Progenitor cell of endocrine pancreas (in vitro differentiated cells): ENCODE results near the gene TMC1. TPM values are rescaled to one million over a fixed set of nuclear protein-coding genes. Genes with fewer than 3 reads are reported as not detected.

Experiments used
- DNase-seq: peaks from one replicate; pipeline ENCODE4 v3.0.0; 2021; ENCODE audit warnings: low spot score; ENCODE audit not compliant: unreplicated experiment
- H3K27ac Mint-ChIP-seq: 2 replicates; pipeline ENCODE4 v1.8.0; 2021; ENCODE audit warnings: mild to moderate bottlenecking, moderate library complexity, mixed read lengths
- H3K27me3 Mint-ChIP-seq: 2 replicates; pipeline ENCODE4 v1.8.0; 2021; ENCODE audit warnings: mixed read lengths
- H3K36me3 Mint-ChIP-seq: 2 replicates; pipeline ENCODE4 v1.8.0; 2022; ENCODE audit warnings: mixed read lengths; ENCODE audit not compliant: insufficient read depth
- H3K4me1 Mint-ChIP-seq: 2 replicates; pipeline ENCODE4 v1.8.0; 2021; ENCODE audit warnings: low read depth, mixed read lengths
- H3K4me3 Mint-ChIP-seq: 2 replicates; pipeline ENCODE4 v1.8.0; 2021; ENCODE audit warnings: low read depth, mild to moderate bottlenecking, moderate library complexity, mixed read lengths
- H3K9me3 Mint-ChIP-seq: 2 replicates; pipeline ENCODE4 v1.8.0; 2021; ENCODE audit warnings: low read depth, mixed read lengths
- total RNA-seq: library from RNA; stranded (reverse); gene quantifications from 2 replicates; pipeline ENCODE4 v1.2.1, GENCODE V29; 2021
- TF ChIP-seq, protein P1 (sequence below): fragments of 200-600 bp; sonication (generic); IDR thresholded peaks from one replicate; pipeline ENCODE4 v1.5.0; 2021; ENCODE audit warnings: antibody characterized with exemption, mild to moderate bottlenecking; ENCODE audit not compliant: unreplicated experiment

Gene TMC1
- total RNA-seq, 1 donor from 2014 or later: not detected

DNA sequence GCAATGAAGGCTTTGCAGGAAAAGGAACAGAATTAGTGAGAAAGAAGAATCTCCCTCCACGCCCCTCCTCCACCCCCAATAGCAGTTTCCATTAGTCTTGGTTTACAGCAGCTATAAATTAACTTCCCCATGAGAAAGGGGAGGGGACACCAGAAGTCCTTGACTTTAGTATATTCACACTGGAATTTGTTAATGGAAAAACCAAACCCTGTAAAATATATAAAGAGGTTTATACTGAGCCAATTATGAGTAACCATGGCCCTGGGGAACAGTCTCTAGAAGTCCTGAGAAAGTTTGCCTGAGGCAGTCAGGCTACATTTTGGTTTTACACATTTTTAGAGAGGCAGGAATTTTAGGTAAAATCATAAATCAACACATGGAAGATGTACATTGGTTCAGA, 342.9 kb downstream of the TMC1 start:
- TF ChIP-seq, protein P1, sequence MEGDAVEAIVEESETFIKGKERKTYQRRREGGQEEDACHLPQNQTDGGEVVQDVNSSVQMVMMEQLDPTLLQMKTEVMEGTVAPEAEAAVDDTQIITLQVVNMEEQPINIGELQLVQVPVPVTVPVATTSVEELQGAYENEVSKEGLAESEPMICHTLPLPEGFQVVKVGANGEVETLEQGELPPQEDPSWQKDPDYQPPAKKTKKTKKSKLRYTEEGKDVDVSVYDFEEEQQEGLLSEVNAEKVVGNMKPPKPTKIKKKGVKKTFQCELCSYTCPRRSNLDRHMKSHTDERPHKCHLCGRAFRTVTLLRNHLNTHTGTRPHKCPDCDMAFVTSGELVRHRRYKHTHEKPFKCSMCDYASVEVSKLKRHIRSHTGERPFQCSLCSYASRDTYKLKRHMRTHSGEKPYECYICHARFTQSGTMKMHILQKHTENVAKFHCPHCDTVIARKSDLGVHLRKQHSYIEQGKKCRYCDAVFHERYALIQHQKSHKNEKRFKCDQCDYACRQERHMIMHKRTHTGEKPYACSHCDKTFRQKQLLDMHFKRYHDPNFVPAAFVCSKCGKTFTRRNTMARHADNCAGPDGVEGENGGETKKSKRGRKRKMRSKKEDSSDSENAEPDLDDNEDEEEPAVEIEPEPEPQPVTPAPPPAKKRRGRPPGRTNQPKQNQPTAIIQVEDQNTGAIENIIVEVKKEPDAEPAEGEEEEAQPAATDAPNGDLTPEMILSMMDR: no peak
- Mint-ChIP-seq H3K36me3 (peaks cover 1% of the 10 kb centered on the region), H3K4me3 (no peak overlapping the region), H3K27ac (no peak overlapping the region), H3K27me3 (peaks cover 13% of the 10 kb centered on the region), H3K9me3 (peaks cover 12% of the 10 kb centered on the region), H3K4me1 (peaks cover 2% of the 10 kb centered on the region)
- DNase-seq: no peak

DNA sequence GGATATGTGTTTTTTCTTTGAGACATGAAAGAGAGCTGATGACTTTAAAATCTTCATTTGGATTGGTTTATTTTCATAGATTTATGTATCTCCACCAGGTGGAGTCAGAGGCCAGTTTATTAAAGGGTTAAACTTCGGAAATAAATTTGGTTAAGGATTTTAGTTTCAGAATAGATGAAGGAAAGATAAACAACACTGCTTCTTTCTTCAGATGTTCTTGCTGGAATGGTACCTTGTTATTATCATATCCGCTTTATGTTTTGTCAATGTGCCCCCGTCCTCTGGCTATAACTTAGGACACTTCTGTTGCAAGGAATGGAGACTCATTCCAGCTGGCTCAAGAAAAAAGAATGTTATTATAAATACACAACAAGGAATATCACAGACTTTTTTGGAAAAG, 350.3 kb downstream of the TMC1 start:
- peaks cover 10% of the 10 kb centered on the region for H3K9me3 Mint-ChIP-seq
- H3K36me3 Mint-ChIP-seq: peaks cover 1% of the 10 kb centered on the region
- no peak overlapping the region for H3K4me3 Mint-ChIP-seq
- peaks cover 3% of the 10 kb centered on the region for H3K4me1 Mint-ChIP-seq
- H3K27me3 Mint-ChIP-seq: no peaks in the 10 kb centered on the region
- no peak overlapping the region for H3K27ac Mint-ChIP-seq
- TF ChIP-seq, protein P1: peak; percentile 67
- no peak for DNase-seq

DNA sequence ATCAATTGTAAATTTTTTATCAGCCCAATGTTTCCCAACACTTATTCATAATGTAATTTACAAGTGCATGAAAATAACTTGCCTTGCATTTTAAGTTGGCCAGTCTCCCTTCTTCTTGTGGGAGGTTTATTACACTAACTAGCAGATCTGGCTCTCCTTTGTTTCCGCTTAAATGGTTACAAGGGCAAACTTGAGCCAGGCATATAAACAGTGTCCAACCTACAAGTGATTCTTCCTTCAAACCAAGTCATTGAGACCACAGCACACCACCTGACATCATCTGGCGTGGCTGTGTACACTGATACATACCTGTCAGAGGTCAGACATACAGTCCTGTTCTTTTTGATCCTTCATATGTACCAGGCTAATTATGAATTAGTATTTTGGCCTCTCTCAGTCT, 351.3 kb downstream of the TMC1 start:
- H3K27me3 Mint-ChIP-seq: no peaks in the 10 kb centered on the region
- no peak overlapping the region for H3K27ac Mint-ChIP-seq
- peaks cover 3% of the 10 kb centered on the region for H3K36me3 Mint-ChIP-seq
- H3K9me3 Mint-ChIP-seq: peaks cover 5% of the 10 kb centered on the region
- TF ChIP-seq, protein P1: no peak
- peaks cover 3% of the 10 kb centered on the region for H3K4me1 Mint-ChIP-seq
- no peak overlapping the region for H3K4me3 Mint-ChIP-seq
- no peak for DNase-seq

DNA sequence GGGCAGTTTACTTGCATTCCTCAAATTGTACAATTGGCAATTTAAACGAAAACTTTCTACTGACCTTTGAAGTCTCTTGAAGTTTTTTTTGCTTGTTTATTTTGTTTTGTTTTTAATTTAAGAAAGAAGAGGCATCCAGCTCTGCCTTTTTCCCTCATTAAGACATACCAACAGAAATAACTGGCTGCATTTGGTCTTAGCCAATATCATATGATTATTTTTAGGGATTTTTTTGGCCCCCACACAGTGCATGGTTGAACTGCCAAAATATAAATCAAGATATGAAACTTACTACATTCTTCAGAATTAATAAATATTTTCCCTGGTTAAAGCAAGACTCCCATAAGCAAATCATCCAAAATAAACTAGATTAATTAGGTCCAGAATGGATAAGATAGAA, 352.0 kb downstream of the TMC1 start:
- TF ChIP-seq, protein P1: no peak
- Mint-ChIP-seq H3K36me3 (peaks cover 3% of the 10 kb centered on the region), H3K4me1 (peaks cover 3% of the 10 kb centered on the region), H3K27ac (no peak overlapping the region), H3K4me3 (no peak overlapping the region), H3K9me3 (peaks cover 6% of the 10 kb centered on the region), H3K27me3 (no peaks in the 10 kb centered on the region)
- DNase-seq: no peak

DNA sequence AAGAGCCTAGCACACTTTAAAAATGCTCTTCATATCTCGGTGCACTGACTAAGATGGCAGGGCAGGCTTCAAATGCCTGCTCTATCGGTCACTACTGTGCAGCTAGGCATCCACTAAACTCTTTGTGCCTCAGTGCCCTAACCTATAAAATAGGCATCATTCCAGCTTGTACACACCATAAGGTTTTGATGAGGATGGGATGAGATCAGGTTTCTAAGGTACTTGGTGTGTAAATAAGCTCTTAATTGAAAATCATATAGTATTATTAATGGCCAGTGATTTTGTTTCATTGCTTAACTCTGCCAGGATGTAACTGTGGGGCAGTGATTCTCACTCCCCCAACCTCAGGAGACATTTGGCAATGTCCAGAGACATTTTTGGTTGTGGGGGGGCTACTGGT, 352.9 kb downstream of the TMC1 start:
- TF ChIP-seq, protein P1: no peak
- Mint-ChIP-seq H3K4me3 (no peak overlapping the region), H3K27ac (no peak overlapping the region)

More for the DNA sequence above, 352.9 kb downstream of the TMC1 start:
- H3K4me1 Mint-ChIP-seq: peaks cover 3% of the 10 kb centered on the region
- no peaks in the 10 kb centered on the region for H3K27me3 Mint-ChIP-seq
- H3K9me3 Mint-ChIP-seq: peaks cover 13% of the 10 kb centered on the region
- H3K36me3 Mint-ChIP-seq: peaks cover 3% of the 10 kb centered on the region
- DNase-seq: no peak
